ENCODE results near the gene NALCN. TPM values are rescaled to one million over a fixed set of nuclear protein-coding genes. Genes with fewer than 3 reads are reported as not detected.

Gene NALCN
- total and polyA plus RNA-seq, 2 experiments from 2014 or later, result 0.50 to 0.87 TPM

DNA sequence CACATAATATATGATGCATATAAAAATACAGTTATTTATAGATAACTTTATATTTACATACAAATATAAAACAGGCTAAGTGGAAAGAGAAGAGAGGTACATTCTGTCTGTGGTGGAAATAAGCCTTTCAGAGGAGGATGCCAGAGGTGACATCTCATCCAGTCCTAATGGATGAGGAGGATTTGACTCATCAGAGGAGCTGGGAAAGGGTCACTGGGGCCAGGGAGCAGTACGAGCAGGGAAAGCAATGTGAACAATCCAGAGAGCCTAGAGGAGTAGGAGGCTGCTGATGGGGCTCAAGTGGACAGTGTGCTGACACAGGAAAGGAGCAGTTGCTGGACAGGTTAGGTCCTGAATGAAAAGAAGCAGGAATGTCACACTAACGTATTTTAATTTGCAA lies 18.6 kb downstream of the NALCN start (continued):
- TF ChIP-seq ZNF331 (CRISPR knock-in tag; IDR thresholded peaks at IDR 0.05; ENCODE audit: low read depth), result no peak
- no peak for TF ChIP-seq NANOG (IDR thresholded peaks at IDR 0.05; ENCODE audit: borderline replicate concordance)
- TF ChIP-seq, protein P1, sequence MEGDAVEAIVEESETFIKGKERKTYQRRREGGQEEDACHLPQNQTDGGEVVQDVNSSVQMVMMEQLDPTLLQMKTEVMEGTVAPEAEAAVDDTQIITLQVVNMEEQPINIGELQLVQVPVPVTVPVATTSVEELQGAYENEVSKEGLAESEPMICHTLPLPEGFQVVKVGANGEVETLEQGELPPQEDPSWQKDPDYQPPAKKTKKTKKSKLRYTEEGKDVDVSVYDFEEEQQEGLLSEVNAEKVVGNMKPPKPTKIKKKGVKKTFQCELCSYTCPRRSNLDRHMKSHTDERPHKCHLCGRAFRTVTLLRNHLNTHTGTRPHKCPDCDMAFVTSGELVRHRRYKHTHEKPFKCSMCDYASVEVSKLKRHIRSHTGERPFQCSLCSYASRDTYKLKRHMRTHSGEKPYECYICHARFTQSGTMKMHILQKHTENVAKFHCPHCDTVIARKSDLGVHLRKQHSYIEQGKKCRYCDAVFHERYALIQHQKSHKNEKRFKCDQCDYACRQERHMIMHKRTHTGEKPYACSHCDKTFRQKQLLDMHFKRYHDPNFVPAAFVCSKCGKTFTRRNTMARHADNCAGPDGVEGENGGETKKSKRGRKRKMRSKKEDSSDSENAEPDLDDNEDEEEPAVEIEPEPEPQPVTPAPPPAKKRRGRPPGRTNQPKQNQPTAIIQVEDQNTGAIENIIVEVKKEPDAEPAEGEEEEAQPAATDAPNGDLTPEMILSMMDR (conservative IDR thresholded peaks at IDR 0.05; ENCODE audit: low read depth in 2 of 2), result no peak
- no peak for TF ChIP-seq ZNF114 (CRISPR knock-in tag; IDR thresholded peaks at IDR 0.05)
- no peak for TF ChIP-seq POLR2AphosphoS5 (IDR thresholded peaks at IDR 0.05; ENCODE audit: low read depth)
- no peak for TF ChIP-seq EZH2phosphoT487 (IDR thresholded peaks at IDR 0.05; ENCODE audit: unreplicated experiment)
- TF ChIP-seq JUNB (IDR thresholded peaks at IDR 0.05; ENCODE audit: unreplicated experiment), result no peak

DNA sequence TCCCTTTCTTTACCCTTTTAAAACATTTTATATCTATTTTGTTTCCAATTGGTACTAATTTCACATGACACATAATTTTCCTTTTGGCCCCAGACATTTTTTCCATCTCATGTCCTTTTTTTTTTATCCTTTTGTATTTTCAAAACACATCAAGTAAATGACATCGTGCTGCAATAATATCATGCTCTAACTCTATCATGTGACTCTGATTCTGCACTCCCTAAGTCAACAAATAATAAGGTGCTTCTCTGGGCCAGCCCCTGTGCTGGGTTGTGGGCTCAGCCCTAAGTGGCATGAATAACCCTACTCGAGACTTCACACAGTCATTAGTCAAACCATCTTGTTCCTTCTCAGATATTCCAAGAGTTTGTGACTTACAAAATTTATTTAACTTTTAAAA lies 21.7 kb downstream of the NALCN start:
- H3K36me3 Mint-ChIP-seq (ENCODE audit: low read depth), result no peaks in the 10 kb centered on the region
- H3K4me1 ChIP-seq (ENCODE audit: insufficient read depth), result peaks cover 4% of the 10 kb centered on the region; the same call in 1 of the 2 replicates
- H4K20me1 ChIP-seq (replicated peaks; ENCODE audit: insufficient read depth), result no peaks in the 10 kb centered on the region
- H3K27ac ChIP-seq (ENCODE audit: low read depth), result no peak overlapping the region
- no peaks in the 10 kb centered on the region for H3K9me3 Mint-ChIP-seq
- ATAC-seq, result no peak
- H3K79me2 ChIP-seq (replicated peaks; ENCODE audit: insufficient read depth), result no peaks in the 10 kb centered on the region
- H3K9me2 ChIP-seq (ENCODE audit: insufficient read depth), result no peaks in the 10 kb centered on the region
- no peak overlapping the region for H3K27ac Mint-ChIP-seq
- no peaks in the 10 kb centered on the region for H3K36me3 ChIP-seq (ENCODE audit: insufficient read depth)
- no peak overlapping the region for H2AFZ ChIP-seq
- H3K27me3 ChIP-seq (ENCODE audit: insufficient read depth), result no peaks in the 10 kb centered on the region
- H3K4me1 Mint-ChIP-seq, result peaks cover 7% of the 10 kb centered on the region
- no peak overlapping the region for H3K4me3 ChIP-seq
- DNase-seq (ENCODE audit: low spot score), result no peak
- H3K27me3 Mint-ChIP-seq (ENCODE audit: insufficient read depth, low read depth, poor library complexity), result no peaks in the 10 kb centered on the region
- no peaks in the 10 kb centered on the region for H3F3A ChIP-seq (replicated peaks; ENCODE audit: low read depth)
- no peak overlapping the region for H3K4me2 ChIP-seq
- H3K4me3 Mint-ChIP-seq, result no peak overlapping the region
- TF ChIP-seq, protein P2, sequence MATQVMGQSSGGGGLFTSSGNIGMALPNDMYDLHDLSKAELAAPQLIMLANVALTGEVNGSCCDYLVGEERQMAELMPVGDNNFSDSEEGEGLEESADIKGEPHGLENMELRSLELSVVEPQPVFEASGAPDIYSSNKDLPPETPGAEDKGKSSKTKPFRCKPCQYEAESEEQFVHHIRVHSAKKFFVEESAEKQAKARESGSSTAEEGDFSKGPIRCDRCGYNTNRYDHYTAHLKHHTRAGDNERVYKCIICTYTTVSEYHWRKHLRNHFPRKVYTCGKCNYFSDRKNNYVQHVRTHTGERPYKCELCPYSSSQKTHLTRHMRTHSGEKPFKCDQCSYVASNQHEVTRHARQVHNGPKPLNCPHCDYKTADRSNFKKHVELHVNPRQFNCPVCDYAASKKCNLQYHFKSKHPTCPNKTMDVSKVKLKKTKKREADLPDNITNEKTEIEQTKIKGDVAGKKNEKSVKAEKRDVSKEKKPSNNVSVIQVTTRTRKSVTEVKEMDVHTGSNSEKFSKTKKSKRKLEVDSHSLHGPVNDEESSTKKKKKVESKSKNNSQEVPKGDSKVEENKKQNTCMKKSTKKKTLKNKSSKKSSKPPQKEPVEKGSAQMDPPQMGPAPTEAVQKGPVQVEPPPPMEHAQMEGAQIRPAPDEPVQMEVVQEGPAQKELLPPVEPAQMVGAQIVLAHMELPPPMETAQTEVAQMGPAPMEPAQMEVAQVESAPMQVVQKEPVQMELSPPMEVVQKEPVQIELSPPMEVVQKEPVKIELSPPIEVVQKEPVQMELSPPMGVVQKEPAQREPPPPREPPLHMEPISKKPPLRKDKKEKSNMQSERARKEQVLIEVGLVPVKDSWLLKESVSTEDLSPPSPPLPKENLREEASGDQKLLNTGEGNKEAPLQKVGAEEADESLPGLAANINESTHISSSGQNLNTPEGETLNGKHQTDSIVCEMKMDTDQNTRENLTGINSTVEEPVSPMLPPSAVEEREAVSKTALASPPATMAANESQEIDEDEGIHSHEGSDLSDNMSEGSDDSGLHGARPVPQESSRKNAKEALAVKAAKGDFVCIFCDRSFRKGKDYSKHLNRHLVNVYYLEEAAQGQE (IDR thresholded peaks at IDR 0.05; ENCODE audit: unreplicated experiment), result no peak
- TF ChIP-seq, protein P3, sequence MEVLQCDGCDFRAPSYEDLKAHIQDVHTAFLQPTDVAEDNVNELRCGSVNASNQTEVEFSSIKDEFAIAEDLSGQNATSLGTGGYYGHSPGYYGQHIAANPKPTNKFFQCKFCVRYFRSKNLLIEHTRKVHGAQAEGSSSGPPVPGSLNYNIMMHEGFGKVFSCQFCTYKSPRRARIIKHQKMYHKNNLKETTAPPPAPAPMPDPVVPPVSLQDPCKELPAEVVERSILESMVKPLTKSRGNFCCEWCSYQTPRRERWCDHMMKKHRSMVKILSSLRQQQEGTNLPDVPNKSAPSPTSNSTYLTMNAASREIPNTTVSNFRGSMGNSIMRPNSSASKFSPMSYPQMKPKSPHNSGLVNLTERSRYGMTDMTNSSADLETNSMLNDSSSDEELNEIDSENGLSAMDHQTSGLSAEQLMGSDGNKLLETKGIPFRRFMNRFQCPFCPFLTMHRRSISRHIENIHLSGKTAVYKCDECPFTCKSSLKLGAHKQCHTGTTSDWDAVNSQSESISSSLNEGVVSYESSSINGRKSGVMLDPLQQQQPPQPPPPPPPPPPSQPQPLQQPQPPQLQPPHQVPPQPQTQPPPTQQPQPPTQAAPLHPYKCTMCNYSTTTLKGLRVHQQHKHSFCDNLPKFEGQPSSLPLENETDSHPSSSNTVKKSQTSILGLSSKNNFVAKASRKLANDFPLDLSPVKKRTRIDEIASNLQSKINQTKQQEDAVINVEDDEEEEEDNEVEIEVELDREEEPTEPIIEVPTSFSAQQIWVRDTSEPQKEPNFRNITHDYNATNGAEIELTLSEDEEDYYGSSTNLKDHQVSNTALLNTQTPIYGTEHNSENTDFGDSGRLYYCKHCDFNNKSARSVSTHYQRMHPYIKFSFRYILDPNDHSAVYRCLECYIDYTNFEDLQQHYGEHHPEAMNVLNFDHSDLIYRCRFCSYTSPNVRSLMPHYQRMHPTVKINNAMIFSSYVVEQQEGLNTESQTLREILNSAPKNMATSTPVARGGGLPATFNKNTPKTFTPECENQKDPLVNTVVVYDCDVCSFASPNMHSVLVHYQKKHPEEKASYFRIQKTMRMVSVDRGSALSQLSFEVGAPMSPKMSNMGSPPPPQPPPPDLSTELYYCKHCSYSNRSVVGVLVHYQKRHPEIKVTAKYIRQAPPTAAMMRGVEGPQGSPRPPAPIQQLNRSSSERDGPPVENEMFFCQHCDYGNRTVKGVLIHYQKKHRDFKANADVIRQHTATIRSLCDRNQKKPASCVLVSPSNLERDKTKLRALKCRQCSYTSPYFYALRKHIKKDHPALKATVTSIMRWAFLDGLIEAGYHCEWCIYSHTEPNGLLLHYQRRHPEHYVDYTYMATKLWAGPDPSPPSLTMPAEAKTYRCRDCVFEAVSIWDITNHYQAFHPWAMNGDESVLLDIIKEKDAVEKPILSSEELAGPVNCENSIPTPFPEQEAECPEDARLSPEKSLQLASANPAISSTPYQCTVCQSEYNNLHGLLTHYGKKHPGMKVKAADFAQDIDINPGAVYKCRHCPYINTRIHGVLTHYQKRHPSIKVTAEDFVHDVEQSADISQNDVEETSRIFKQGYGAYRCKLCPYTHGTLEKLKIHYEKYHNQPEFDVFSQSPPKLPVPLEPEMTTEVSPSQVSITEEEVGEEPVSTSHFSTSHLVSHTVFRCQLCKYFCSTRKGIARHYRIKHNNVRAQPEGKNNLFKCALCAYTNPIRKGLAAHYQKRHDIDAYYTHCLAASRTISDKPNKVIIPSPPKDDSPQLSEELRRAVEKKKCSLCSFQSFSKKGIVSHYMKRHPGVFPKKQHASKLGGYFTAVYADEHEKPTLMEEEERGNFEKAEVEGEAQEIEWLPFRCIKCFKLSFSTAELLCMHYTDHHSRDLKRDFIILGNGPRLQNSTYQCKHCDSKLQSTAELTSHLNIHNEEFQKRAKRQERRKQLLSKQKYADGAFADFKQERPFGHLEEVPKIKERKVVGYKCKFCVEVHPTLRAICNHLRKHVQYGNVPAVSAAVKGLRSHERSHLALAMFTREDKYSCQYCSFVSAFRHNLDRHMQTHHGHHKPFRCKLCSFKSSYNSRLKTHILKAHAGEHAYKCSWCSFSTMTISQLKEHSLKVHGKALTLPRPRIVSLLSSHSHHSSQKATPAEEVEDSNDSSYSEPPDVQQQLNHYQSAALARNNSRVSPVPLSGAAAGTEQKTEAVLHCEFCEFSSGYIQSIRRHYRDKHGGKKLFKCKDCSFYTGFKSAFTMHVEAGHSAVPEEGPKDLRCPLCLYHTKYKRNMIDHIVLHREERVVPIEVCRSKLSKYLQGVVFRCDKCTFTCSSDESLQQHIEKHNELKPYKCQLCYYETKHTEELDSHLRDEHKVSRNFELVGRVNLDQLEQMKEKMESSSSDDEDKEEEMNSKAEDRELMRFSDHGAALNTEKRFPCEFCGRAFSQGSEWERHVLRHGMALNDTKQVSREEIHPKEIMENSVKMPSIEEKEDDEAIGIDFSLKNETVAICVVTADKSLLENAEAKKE (CRISPR knock-in tag; IDR thresholded peaks at IDR 0.05), result no peak
- TF ChIP-seq ZNF114 (CRISPR knock-in tag; IDR thresholded peaks at IDR 0.05), result no peak
- no peak for TF ChIP-seq NANOG (IDR thresholded peaks at IDR 0.05; ENCODE audit: borderline replicate concordance)
- no peak for TF ChIP-seq POLR2AphosphoS5 (IDR thresholded peaks at IDR 0.05; ENCODE audit: low read depth)
- TF ChIP-seq, protein P1 (conservative IDR thresholded peaks at IDR 0.05; ENCODE audit: low read depth in 2 of 2), result no peak
- no peak for TF ChIP-seq STAT1 (IDR thresholded peaks at IDR 0.05; ENCODE audit: unreplicated experiment)
- TF ChIP-seq ZNF331 (CRISPR knock-in tag; IDR thresholded peaks at IDR 0.05; ENCODE audit: low read depth), result no peak
- TF ChIP-seq EZH2phosphoT487 (IDR thresholded peaks at IDR 0.05; ENCODE audit: unreplicated experiment), result no peak
